ENCODE measurements around the gene CMIP. TPM values are rescaled to one million over a fixed set of nuclear protein-coding genes. Genes with fewer than 3 reads are reported as not detected.

The CMIP gene
- total and polyA plus RNA-seq, 10 of the 15 experiments (the other 5 are each of a cell fraction or from before 2014, with no cell fraction given): 1.2 to 43.2 (median 4.4) TPM

DNA sequence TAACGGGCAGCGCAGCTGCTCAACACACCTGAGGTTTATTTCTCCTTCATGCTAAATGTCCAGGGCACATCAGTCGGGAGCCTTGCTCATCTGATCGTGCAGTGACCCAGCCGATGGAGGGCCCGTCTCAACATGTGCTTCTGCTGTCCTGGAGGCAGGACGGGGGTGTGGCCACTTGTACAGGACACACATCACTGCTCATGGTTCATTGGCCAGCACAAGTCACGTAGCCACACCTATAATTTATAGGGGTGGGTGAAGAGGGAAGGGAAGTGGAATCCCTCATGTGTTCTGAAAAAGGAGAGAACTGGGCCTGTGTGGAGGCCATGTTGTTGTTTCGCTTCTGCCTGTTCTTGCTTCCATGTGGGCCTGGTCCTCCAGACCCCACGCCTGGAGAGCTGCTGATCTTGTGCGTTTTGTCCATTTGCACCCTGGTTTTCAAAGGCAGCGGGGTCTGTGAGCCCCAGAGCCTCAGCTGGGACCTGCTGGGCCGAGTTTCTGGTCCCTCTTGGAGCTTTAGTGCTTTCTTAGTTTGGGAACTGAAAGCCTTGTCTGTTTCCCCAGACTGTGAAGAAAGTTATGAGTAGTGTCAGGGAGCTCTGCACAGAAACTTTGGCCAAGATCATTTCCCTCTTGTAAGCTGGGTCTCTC, 60.5 kb downstream of the CMIP start (continued):
- TF ChIP-seq ZBTB11 (CRISPR knock-in tag; IDR thresholded peaks at IDR 0.05) (no peak), RFX5 (IDR thresholded peaks at IDR 0.05; ENCODE audit: low read depth, low read length) (no peak), POLR2AphosphoS2 (IDR thresholded peaks at IDR 0.05; ENCODE audit: low read depth, low read length) (no peak), ZBED1 (IDR thresholded peaks at IDR 0.05; ENCODE audit: borderline replicate concordance) (no peak), ATF7 (IDR thresholded peaks at IDR 0.05; ENCODE audit: low read depth) (no peak), BACH1 (IDR thresholded peaks at IDR 0.05; ENCODE audit: borderline replicate concordance) (no peak), LARP7 (IDR thresholded peaks at IDR 0.05) (no peak), SKIL (IDR thresholded peaks at IDR 0.05; ENCODE audit: low read depth, poor library complexity, severe bottlenecking) (no peak), REST (IDR thresholded peaks at IDR 0.05; ENCODE audit: low read depth, low read length) (no peak), RCOR1 (conservative IDR thresholded peaks at IDR 0.05; ENCODE audit: low read depth, low read length) (no peak), EED (IDR thresholded peaks at IDR 0.05; ENCODE audit: low read depth) (peak; percentile 67)
- TF ChIP-seq, protein P1, sequence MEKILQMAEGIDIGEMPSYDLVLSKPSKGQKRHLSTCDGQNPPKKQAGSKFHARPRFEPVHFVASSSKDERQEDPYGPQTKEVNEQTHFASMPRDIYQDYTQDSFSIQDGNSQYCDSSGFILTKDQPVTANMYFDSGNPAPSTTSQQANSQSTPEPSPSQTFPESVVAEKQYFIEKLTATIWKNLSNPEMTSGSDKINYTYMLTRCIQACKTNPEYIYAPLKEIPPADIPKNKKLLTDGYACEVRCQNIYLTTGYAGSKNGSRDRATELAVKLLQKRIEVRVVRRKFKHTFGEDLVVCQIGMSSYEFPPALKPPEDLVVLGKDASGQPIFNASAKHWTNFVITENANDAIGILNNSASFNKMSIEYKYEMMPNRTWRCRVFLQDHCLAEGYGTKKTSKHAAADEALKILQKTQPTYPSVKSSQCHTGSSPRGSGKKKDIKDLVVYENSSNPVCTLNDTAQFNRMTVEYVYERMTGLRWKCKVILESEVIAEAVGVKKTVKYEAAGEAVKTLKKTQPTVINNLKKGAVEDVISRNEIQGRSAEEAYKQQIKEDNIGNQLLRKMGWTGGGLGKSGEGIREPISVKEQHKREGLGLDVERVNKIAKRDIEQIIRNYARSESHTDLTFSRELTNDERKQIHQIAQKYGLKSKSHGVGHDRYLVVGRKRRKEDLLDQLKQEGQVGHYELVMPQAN (conservative IDR thresholded peaks at IDR 0.05): no peak
- TF ChIP-seq, protein P2, sequence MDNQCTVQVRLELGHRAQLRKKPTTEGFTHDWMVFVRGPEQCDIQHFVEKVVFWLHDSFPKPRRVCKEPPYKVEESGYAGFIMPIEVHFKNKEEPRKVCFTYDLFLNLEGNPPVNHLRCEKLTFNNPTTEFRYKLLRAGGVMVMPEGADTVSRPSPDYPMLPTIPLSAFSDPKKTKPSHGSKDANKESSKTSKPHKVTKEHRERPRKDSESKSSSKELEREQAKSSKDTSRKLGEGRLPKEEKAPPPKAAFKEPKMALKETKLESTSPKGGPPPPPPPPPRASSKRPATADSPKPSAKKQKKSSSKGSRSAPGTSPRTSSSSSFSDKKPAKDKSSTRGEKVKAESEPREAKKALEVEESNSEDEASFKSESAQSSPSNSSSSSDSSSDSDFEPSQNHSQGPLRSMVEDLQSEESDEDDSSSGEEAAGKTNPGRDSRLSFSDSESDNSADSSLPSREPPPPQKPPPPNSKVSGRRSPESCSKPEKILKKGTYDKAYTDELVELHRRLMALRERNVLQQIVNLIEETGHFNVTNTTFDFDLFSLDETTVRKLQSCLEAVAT (IDR thresholded peaks at IDR 0.05): 0 out of 2 replicates have a peak, but pooled peaks have one; percentile 1
- TF ChIP-seq, protein P3, sequence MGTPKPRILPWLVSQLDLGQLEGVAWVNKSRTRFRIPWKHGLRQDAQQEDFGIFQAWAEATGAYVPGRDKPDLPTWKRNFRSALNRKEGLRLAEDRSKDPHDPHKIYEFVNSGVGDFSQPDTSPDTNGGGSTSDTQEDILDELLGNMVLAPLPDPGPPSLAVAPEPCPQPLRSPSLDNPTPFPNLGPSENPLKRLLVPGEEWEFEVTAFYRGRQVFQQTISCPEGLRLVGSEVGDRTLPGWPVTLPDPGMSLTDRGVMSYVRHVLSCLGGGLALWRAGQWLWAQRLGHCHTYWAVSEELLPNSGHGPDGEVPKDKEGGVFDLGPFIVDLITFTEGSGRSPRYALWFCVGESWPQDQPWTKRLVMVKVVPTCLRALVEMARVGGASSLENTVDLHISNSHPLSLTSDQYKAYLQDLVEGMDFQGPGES (IDR thresholded peaks at IDR 0.05): no peak

Data from GM12878 (cell line).